OCI-M2 (cell line): ENCODE data around the gene SSNA1.

ENCODE experiments used
- DNase-seq: peaks from one replicate; lab custom pipeline; 2025; ENCODE audit not compliant: unreplicated experiment; lab: John Stamatoyannopoulos, UW

Gene SSNA1

DNA sequence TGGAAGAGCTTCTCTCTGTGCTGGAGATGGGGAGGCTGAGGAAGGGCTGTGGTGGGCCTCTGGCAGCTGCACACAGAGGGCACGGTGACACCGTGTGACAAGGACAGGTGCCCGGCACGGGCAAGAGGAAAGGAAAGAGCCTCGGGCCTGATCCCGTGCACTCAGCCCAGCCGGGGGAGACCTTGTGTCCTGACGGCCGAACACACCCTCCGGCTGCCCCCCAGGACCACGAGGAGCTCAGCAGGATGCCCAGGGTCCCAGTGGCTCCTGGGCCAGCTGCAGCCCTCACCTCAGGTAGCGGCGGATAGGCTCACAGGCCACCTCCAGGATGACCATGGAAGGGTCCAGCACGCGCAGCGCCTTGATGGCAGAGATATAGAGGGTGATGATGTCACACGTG is 5.6 kb upstream of the SSNA1 start:
- no peak for DNase-seq

DNA sequence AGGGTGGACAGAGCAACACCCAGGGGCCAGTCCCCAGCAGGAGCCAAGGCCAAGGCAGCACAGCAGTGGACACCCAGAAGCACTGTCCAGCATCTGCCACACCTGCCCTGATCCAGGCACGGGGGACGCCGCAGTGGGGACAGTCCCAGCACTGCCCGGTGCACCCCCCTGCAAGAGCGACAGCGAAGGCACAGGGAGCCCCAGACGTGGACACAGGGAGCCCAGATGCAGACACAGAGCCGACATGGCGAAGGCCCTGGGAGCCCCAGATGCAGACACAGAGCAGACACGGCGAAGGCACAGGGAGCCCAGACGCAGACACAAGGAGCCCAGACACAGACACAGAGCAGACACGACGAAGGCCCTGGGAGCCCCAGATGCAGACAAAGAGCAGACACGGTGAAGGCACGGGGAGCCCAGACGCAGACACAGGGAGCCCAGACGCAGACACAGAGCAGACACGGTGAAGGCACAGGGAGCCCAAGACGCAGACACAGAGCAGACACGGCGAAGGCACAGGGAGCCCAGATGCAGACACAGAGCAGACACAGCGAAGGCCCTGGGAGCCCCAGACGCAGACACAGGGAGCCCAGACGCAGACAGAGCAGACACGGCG is 4.4 kb upstream of the SSNA1 start:
- DNase-seq: no peak

DNA sequence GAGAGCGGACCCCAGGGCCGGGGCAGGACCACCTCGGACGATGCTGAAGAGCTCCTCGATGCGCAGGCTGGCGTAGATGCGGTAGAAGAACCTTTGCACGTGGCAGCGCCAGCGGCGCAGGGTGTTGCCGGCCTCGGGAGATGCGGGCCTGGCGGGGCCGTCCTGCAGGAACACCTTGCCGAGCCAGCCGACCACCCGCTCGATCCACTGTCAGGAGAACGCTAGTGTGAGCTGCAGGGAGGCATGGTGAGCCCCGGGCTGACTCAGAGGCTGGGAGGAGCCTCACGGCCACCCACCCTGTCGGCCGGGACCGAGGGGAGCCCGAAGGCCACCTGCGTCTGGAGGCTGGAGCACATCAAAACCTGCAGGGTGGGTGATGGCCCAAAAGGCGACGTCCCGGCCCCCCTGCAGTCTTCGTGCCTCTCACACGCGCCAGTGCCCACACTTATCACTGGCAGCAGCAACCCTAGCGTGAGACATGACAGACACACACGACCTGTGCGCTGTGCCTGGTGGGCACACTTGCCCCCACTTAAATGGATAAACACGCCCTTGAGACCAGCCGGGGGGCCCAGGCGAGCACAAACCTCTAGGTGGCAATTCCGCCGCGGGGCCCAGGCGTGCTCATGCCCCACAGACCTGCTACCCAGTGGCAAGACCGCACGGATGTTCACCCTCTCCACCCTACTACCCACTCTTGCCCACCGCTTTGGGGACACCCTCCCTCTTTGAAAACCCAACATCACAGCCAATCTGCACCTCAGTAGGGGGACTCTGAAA is 3.4 kb upstream of the SSNA1 start:
- DNase-seq: no peak

DNA sequence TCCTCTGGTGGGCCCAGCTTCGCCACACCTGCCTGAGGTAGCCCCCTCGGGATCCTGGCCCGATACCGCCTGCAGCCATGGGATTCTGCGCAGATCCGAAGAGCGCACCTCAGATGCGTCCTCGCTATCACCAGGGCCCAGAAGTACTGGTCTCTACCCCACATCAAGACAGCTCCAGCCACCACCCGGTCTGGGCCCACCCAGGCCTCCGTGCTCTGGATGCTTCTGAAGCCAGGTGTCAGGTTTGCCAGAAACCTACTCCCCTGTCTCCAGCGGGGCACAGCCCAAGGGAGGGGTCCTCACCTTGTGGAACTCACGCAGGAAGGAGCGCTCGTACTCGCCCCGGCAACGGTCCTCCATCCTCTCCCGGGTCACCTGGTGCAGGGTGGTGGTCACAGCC is 2.6 kb upstream of the SSNA1 start:
- DNase-seq: no peak

DNA sequence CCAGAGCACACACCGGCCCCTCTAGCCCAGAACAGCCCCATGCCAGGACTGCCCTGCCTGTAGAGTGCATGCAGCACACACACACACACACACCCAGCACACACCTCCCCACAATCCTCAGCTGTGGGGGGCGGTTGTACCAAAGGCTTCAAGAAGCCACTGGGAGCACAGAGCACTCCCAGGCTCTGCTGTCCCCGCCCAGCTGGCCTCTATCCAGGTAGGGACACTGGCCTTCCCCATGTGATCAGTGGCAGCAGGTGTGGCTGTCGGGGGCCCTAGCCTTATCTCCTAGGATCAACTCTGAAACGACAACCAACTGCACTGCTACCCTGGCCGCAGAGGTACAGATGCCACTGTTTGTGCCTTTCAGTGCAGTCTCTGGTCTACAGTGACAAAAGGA is 2.1 kb upstream of the SSNA1 start:
- no peak for DNase-seq

DNA sequence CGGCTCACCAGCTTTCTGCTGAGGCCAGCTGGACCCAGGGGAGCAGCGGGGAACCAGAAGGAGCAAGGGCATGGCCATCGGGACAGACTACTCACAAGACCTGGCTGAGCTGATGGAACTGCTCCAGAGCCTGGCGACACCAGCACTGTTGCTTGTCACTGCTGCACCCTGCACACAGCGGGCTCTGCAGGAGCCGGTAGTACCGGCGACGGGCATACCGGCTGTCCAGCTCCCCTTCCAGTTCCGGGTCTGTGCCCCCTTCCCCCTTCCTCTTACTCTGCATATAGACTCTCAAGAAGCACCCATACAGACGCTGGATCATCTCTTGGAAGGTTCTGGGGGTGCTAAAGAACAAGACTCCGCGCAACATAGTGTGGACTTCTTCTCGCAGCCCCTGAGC is 1.1 kb upstream of the SSNA1 start:
- DNase-seq: no peak

DNA sequence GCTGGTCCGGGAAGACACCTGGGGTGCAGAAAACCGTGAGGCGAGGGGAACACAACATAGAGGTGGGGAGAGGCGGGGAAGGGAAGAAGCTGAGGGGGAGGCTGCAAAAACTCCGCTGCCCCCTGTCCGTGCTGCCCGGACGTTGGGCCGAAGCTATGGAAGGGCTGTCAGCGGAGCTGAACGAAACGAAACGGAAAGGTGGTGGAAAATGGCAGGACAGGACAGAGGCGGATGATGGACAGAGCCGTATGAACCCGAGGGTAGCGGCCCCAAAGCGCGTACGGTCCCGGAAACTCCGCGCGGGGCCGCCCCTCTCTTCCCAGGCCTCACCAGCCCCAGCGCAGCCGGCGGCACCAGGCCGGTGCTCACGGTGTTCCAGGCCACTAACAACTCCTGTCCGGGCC is 388 bp upstream of the SSNA1 start:
- DNase-seq: no peak

DNA sequence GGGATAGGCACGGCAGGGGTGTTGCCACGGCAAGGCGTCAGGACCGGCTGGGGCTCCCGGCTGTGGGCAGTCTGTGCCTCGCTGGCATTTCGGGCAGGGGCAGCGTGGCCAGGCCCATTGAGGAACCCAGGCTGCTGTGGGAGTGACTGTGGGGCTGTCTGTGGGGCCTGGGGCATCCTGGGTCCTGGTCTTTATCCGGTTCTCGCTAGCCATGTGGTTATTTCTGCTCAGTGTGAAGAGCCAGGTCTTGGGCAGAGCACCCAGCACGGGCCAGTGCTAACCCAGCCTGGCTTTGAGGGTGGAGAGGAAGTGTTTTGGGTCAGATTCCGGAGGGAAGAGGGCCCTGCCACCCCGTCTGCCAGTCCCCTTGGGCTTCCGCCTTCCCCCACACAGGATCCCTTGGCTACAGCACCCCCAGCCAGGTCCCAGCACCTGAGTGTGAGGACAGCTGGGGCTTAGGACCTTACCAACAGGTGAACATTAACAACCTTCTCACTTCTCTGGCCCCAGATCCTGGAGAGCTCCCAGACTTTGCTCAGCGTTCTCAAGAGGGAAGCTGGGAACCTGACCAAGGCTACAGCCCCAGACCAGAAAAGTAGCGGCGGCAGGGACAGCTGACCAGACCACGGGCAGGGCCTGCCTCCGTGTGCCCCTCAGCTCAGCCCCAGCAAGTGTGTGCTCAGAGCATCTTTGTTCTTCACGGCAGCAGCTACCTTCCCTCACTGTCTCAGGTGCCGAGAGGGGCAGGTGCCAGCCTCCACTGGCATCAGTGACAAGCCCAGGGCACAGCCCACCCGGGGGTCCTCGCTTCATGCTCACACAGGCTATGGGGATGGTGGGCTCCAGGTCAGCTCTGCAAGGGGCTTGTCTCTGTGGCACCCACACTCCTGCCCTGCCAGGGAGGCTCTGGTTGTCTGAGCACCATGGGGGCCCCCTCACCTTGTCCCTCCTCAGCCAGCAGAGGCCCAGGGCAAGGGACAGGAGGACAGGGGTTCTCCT is 1.1 kb downstream of the SSNA1 start:
- no peak for DNase-seq

DNA sequence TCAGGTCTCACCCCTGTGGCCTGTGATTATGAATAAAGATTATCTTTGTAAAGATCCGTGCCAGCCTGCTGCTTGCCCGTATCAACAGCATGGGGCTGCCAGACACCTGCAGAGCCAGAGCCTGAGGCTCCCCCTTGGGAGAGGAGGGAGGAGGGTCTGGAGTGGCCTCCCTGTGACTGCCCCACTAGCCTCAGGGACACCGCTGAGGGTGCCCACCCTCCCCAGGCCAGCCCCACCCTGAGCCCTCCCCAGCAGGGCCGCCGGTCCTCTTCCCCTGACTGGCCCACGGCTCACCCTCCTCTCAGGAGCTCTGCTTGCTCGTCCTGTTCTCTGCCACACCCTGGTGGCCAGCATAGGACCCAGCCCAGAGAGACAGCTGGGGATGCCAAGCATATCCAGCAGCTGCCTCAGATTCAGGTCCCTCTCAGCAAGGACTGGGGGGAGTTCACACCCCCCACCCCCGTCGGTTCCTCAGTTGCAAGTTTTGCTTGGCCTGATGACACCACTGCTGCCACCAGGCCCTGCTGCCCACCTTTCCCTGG is 1.9 kb downstream of the SSNA1 start:
- DNase-seq: no peak

DNA sequence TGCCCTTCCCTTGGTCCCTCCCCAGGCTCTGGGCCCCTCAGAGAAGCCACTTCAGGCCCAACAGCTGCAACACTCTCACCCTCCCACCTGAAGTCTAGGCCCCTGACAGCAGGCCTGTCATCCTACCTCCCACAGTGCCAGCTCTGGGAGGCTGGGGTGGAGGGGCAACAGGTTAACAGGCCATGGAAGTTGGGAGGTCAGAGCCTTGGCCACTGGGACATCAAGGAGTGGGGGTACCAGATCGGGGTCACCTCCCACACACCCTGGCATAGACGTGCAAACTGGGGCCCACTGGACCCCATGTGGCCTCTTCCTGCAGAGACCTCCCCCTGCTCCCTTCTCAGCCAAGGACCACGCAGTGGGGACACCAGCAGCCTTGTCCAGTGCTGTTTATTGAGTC is 2.8 kb downstream of the SSNA1 start:
- DNase-seq: no peak

DNA sequence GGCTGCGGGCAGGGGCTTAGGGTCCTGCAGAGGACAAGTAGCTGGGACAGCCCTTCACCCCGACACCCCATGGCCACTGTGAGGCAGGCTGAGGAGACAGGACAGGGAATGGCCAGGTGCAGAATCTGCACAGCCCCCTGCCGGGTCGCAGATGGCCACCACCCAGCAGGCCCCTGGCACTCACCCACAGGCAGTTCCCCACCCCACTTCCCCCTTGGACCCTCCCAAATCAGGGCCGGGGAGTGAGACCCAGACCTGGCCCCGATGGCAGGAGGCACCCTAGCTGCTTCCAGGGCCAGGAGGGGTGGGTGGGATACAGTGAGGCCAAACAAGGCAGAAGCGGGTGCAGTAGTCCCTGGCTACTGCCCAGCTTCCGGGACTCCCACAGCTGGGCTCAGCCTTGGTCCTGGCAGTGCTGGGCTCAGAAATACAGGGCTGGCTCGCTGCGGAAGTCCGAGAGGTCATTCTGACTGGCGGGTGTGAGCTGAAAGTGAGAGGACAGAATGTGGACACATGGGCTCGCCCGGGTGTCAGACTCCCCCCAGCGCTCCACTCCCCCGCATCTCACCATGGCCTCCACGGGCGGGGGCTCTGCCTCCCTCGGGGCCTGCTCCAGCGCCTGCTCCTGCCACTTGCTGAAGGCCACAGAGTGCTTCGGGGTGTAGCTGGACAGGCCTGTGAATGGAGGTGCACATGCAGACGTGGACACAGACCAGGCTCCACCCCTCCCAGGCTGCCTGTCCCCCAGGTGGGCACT is 3.4 kb downstream of the SSNA1 start:
- DNase-seq: no peak

DNA sequence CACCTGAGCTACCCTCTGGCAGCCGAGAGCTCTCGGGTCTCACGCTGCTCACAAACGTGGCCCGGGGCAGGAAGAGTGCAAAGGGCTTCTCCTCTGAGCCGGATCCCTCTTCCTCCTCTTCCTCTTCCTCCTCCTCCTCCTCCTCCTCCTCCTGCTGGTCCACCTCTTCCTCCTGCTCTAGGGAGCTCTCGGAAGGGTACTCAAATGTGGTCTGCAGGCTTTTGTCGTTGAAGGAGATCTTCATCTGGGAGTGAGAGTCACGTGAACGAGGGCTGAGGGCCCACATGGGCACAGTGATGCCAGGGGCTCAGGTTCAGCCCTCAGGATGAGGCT is 3.9 kb downstream of the SSNA1 start:
- DNase-seq: no peak

DNA sequence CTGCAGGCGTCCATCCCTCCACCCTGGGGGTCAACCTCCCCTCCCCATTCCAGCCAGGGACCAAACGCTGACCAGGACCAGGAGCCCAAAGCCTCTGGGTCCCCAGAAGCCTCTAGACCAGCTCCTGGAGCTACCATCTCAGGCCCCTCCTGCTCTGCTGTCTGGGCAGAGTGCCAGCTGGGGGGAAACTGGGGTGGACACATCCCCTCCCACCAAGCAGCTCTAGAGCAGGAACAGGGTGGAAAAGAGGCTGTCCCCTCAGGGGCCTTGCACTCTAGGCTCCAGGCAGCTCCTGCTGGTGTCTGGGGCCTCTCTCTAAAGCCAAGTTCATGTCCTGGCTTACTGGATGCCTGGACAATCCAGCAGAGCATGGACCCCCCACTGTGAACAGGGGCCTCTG is 4.4 kb downstream of the SSNA1 start:
- no peak for DNase-seq

DNA sequence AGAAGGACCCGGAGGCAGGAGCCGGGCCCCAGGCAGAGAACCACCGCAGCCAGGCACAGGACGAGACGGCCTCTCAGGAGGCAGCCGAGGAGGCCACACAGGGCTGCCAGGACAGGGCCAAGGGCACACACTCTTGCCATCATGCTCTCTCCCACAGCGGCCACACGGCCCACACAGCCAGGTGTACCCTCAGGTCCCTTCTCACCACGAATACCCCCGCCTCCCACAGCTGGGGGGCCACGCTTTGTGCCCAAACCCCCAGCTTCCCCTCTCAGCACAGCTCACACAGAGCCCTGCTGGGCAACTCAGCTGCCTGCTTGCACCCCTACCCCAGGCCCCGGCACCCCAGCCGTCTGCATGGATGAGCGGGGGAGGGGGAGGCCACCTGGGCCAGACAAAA is 5.3 kb downstream of the SSNA1 start:
- DNase-seq: no peak

DNA sequence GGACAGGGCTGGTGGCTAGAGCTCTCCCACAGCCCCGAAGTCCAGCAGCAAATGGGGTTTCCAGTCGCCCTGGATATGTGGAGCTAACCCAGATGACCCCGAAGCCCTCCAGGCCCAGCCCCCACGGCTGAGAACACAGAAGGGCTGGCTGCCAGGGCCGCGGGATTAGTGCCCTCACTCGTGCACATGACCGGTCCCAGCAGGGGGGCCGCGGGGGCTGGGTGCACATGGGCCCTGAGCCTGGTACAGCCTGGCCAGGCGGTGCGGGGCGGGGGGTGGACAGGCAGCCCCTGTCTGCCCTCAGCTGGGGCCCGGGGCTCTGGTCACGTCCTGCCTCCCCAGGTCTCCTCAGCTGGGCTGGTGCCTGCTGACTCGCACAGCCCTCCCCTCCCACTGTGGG is 5.9 kb downstream of the SSNA1 start:
- no peak for DNase-seq

DNA sequence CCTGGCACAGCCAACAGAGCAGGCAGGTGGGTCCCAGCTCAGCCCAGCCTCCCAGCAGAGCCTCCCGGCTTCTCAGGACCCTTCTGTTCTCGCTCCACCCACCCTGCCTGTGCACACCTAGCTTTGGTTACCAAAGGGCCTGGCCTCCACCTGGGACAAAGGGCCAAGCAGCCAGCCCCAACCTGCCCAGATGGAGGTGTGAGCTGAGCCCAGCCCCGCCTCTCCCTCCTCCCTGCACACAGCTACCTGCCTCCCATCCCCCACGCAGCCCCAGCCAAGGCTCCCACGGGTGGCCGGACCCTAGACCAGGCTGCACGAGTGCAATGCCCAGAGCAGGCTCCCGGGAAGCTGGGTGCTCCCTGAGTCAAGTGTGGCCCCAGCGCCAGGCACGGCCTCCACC is 6.4 kb downstream of the SSNA1 start:
- DNase-seq: no peak

DNA sequence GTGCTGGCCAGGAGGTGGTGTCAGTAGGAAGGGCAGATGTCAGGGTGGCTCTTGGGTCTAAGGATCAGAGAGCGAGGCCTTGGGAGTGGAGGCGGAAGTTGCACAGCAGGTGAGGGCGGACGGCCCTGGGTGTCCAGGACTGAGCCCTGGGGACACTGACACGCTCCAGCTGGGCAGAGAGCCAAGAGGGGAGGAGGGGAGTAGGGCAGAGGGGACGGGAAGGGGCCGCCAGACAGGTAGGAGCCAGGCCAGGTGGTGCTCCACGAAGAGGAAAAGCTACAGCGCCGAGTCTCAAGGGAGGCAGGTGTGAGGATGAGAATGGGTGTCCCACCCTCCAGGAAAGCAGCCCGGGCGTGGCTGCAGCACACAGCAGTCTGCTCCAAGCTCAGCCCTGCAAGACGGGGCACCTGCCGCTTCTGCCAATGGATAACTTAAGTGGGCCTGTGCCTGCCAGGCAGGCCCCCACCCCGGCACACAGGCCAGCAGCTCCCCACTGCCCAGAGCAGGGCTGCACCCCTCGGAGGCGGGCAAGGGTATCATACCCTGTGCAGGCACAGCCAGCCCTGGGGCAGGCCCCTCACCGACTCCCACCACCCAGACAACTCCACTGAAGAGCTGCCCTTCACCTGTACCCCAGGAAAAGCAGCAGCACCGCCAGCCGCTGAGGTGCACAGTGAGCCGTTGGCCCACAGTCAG is 7.2 kb downstream of the SSNA1 start:
- DNase-seq: no peak

DNA sequence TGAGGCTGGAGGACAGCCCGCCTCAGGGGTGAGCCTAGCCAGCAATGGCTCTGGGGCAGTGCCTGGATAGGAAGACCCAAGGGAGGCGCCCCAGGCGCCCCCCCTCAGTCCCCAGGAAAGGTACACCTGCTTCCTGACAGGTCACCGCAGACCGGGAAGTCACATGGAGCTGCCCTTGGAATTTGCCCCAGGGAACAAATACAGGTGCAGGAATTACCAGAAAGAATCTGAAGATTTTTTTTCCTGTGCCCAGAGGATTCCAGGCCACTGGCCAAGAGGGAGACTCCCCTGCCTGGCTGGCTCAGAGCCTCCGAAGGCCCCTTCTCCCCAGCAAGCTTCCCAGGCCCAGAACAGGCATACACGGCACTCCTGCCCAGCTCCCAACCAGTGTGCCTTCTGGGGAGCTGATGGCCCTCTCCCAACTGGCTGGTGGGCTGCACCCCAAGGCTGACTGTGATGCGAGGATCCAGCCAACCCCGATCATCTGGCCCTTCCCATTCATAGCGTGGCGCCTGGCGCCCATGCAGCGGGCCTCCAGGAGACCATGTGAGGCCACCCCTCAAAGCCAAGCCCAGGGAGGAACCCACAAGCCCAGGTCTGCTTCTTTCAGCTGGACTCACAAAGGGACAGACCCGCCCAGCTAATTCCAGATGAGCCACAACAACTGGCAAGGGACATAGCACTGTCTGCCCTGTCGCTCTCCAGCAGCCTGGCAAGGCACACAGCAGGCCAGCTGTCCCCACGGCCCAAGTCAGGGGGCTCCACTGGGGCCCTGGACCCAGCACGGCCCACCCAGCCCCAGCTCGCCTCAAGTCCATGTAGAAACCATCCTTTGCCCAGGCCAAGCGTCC is 9.8 kb downstream of the SSNA1 start:
- DNase-seq: no peak

DNA sequence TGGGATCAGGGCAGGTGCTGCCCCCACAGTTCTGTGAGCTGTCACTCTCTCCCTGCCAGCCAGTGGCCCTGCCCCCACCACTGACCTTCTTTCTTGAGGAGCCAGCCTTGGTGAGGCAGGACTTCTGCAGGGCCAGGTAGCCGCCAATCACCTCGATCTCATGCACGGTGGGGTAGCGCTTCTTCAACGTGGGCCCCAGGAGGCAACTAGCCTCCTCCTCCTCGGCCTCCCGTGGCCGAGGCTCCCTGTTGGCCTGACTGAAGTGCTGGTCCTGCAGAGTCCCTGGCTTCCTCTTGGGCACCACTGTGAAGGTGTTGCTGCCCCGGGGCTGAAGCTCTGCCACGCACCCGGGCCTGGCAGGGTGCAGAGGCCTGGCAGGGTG is 10.4 kb downstream of the SSNA1 start:
- DNase-seq: no peak
